Gastrocnemius medialis (tissue), 4 donors: Measurements from ENCODE around the gene SNTN. TPM values are rescaled to one million over a fixed set of nuclear protein-coding genes. Genes with fewer than 3 reads are reported as not detected.

Source experiments
- ATAC-seq, 2 donors: fragments of 150-250 bp; one replicate each; pipeline ENCODE4 v1.9.1; 2016
- DNase-seq, 2 donors: peaks; one replicate each; pipeline ENCODE4 v3.0.0-alpha.2; 2019
- H3K27ac ChIP-seq, 4 donors: fragments of 200-600 bp; sonication (generic); 1 replicate in 1 of 4; 2 replicates in 3 of 4; pipeline ENCODE4 v1.5.1; 2016 to 2018; ENCODE audit warnings: mild to moderate bottlenecking in 2 of 4, moderate library complexity in 1 of 4
- H3K27me3 ChIP-seq, 3 donors: fragments of 200-600 bp; sonication (generic) in 2 of 3; 1 replicate in 1 of 3; 2 replicates in 2 of 3; pipeline versions ENCODE4 v1.5.1 to v1.6.0; 2016 to 2019; ENCODE audit warnings: mild to moderate bottlenecking in 1 of 3, moderate library complexity in 1 of 3
- H3K36me3 ChIP-seq, 2 donors: fragments of 200-600 bp; sonication (generic) in 1 of 2; one replicate each; pipeline ENCODE4 v1.5.1; 2017 to 2018
- H3K4me1 ChIP-seq, 2 donors: fragments of 200-600 bp; sonication (generic) in 1 of 2; one replicate each; pipeline ENCODE4 v1.5.1; 2016 to 2017; ENCODE audit warnings: mild to moderate bottlenecking in 2 of 2
- H3K4me3 ChIP-seq, 4 donors: fragments of 200-600 bp; sonication (generic) in 3 of 4; 1 replicate in 1 of 4; 2 replicates in 3 of 4; pipeline ENCODE4 v1.5.1; 2016 to 2019; ENCODE audit warnings: mild to moderate bottlenecking in 2 of 4
- H3K9me3 ChIP-seq, 3 donors: fragments of 200-600 bp; sonication (generic) in 2 of 3; 1 replicate in 1 of 3; 2 replicates in 2 of 3; pipeline ENCODE4 v1.5.1; 2016 to 2019
- CTCF ChIP-seq, 5 experiments: fragments of 450-650 bp in 3 of 5; fragments of 200-600 bp in 2 of 5; sonication (generic) in 2 of 5; IDR thresholded peaks in 4 of 5; conservative IDR thresholded peaks in 1 of 5; 1 replicate in 4 of 5; 2 replicates in 1 of 5; pipeline ENCODE4 v1.5.1; 2016 to 2019; ENCODE audit warnings: antibody characterized with exemption in 5 of 5, mild to moderate bottlenecking in 3 of 5, moderate library complexity in 3 of 5
- POLR2A ChIP-seq, 2 donors: fragments of 450-650 bp; IDR thresholded peaks; one replicate each; pipeline ENCODE4 v1.6.1; 2017; ENCODE audit warnings: antibody characterized with exemption in 2 of 2, mild to moderate bottlenecking in 2 of 2, moderate library complexity in 2 of 2
- in situ Hi-C, 4 donors: fragments of 200-750 bp; cut with MboI; loops; one replicate each; pipeline versions ENCODE4 v1.15.0 to v1.8.0; 2017; ENCODE audit warnings: low sequenced_read_pairs in 4 of 4
- intact Hi-C: fragments of 100-400 bp; cut with DNase I; formaldehyde crosslinking; loops from one replicate; pipeline ENCODE4 v1.15.1; 2023; ENCODE audit warnings: low total_unique reads
- total RNA-seq, 4 donors: library from RNA; depleted of rRNA; stranded (reverse); fragments of >200 nt; gene quantifications; one replicate each; pipeline versions ENCODE4 v1.1.0 to v1.2.3, GENCODE V29; 2016

SNTN gene
- total RNA-seq, 4 donors from 2014 or later, result not detected

- TF ChIP-seq CTCF (IDR thresholded peaks at IDR 0.05 in 4 of 5, conservative IDR thresholded peaks at IDR 0.05 in 1 of 5), result no peak
- no peak for TF ChIP-seq POLR2A (IDR thresholded peaks at IDR 0.05)
Observed at GRCh38 chr3:63684081-63684480, 31.6 kb downstream of the SNTN start.

GRCh38 chr3:63685340-63685739 lies 32.9 kb downstream of the SNTN start:
- intact Hi-C loops, result no loop called here

More at GRCh38 chr3:63684081-63684480, 31.6 kb downstream of the SNTN start:
- Histone ChIP-seq H3K4me3 (no peak overlapping the region), H3K36me3 (no peaks in the 10 kb centered on the region), H3K4me1 (no peaks in the 10 kb centered on the region), H3K27me3 (no peaks in the 10 kb centered on the region), H3K27ac (no peak overlapping the region), H3K9me3 (no peaks in the 10 kb centered on the region)
- DNase-seq (no peak), ATAC-seq (no peak)
- in situ Hi-C loops, result no loop called here
- intact Hi-C loops, result no loop called here

DNA sequence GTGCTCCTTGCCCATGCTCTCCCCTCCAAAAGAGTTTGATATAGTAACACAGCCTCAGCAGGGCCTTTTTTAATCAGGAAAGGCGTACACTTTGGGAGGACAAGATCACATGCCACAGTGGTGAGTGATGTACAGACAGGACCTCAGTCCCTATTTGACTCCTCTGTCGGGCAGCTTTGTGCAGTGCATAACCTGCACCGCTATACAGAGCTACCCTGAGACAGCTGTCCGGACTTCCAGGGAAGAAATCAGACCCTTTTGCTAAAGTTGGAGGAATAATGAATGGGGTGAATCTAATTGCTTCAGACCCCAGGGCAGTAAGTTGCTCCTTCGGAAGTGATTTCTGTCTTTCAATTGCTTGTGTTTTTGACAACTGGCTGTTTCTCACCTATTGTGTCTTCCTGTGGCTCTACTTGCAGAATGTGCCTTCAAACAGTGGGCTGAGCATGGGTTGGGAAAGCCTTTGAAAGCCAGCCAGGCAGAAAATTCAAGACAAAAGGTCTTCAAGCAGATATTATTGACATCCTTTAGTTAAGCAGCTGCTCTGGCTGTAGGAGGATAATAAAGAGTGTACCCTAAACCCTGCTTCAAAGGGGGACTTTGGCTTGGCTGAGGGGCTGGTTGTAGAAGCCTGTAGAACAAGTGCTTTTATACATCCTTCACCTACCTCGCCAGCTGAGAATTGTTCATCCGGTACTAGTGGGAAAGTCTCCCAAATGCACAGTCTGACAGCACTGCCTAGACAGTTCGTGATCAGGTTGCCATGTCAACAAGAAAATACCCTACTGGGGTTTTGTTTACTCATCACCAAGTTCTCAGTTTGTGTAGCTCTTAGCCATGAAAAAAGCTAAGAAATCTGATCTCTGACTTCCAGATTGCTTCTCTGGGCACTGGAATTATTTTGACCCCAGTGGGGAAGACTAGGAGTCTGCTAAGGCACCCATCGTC lies 35.1 kb downstream of the SNTN start:
- DNase-seq, result no peak
- Histone ChIP-seq H3K4me1 (no peaks in the 10 kb centered on the region), H3K36me3 (no peaks in the 10 kb centered on the region), H3K4me3 (no peak overlapping the region), H3K27me3 (no peaks in the 10 kb centered on the region), H3K9me3 (no peaks in the 10 kb centered on the region), H3K27ac (no peak overlapping the region)
- no peak for TF ChIP-seq CTCF (IDR thresholded peaks at IDR 0.05 in 4 of 5, conservative IDR thresholded peaks at IDR 0.05 in 1 of 5)
- no peak for TF ChIP-seq POLR2A (IDR thresholded peaks at IDR 0.05)
- intact Hi-C loops (no loop called here), in situ Hi-C loops (no loop called here)
- no peak for ATAC-seq

More at GRCh38 chr3:63685340-63685739, 32.9 kb downstream of the SNTN start:
- no peak for DNase-seq
- Histone ChIP-seq H3K9me3 (no peaks in the 10 kb centered on the region), H3K4me1 (no peaks in the 10 kb centered on the region), H3K4me3 (no peak overlapping the region), H3K27ac (no peak overlapping the region), H3K27me3 (no peaks in the 10 kb centered on the region), H3K36me3 (no peaks in the 10 kb centered on the region)
- TF ChIP-seq POLR2A (IDR thresholded peaks at IDR 0.05) (no peak), CTCF (IDR thresholded peaks at IDR 0.05 in 4 of 5, conservative IDR thresholded peaks at IDR 0.05 in 1 of 5) (no peak)
- ATAC-seq, result no peak
- in situ Hi-C loops, result no loop called here

DNA sequence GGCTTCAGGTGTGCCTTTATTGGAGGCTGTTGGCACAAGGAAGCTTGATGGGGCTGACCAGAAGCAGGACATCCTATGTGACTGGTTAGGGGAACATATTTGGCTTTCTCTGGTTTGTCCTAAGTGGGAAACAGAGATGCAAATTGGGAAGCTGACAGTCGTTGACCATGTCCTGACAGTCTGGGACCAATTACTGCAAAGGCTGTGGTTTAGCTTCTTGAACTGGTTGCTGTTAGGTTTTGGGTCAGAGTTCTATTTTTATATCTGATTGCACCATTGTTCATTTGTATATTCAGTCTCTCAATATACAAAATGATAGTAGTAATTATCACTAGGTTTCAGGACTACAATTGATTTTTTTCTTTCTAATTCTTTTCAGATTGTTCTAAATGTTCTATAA lies 36.8 kb downstream of the SNTN start:
- Histone ChIP-seq H3K9me3 (no peaks in the 10 kb centered on the region), H3K27me3 (no peaks in the 10 kb centered on the region), H3K36me3 (no peaks in the 10 kb centered on the region), H3K4me3 (no peak overlapping the region), H3K27ac (no peak overlapping the region), H3K4me1 (no peaks in the 10 kb centered on the region)
- DNase-seq (no peak), ATAC-seq (no peak)
- in situ Hi-C loops, result no loop called here
- intact Hi-C loops, result no loop called here
- TF ChIP-seq POLR2A (IDR thresholded peaks at IDR 0.05) (no peak), CTCF (IDR thresholded peaks at IDR 0.05 in 4 of 5, conservative IDR thresholded peaks at IDR 0.05 in 1 of 5) (no peak)
